HG02884 (cell line): Measurements from ENCODE around the gene POLN.

ENCODE experiments used
- ATAC-seq: cut with Tn5 transposase; IDR thresholded peaks from one replicate; pipeline ENCODE4 v1.9.1; 2021; ENCODE audit warnings: mild to moderate bottlenecking, moderate library complexity; ENCODE audit not compliant: unreplicated experiment

The POLN gene

GRCh38 chr4:2241410-2242353 is at the start of gene POLN, which contains the start of gene HAUS3:
TSS of gene POLN (minus strand) at chr4:2242121. CDS start at chr4:2229231, 12,890 bp downstream.
TSS of gene HAUS3 (minus strand) at chr4:2242121. CDS start at chr4:2240946, 1,175 bp downstream.
- peak; percentile 83 for ATAC-seq

GRCh38 chr4:2290974-2291704 is 49.2 kb upstream of the POLN start:
- no peak for ATAC-seq

GRCh38 chr4:2290488-2290887 is 48.6 kb upstream of the POLN start:
- ATAC-seq, result no peak

- ATAC-seq, result no peak
Measured at GRCh38 chr4:2289955-2290333, 48.0 kb upstream of the POLN start.

DNA sequence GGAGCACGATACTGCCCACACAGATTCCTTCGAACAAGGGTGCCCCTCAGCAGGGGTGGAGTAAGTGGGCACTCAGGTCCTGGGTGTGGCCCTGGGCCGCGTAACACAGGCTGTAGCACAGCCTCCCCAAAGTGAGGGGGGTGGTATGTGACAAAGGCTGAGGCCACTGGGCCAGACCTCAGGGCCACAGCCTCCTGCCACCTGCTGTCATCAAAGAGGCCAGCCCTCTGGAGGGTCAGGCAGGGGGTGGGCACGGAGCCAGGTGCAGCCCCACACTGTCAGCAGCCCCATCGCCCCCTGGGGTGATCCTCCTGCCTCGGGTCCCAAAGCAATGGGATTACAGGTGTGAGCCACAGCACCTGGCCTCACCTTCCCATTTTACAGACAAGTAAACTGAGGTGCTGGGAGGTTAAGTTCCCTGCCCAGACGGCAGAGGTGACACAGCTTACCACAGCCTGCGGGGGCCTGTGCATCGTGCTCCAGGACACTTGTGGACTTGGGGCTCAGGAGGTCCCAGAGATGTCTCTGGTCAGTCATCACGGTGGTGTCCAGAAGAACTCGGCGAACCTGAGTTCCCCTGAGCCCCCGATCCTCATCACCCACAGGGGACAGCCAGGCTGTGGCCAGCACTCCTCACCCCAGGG is 47.5 kb upstream of the POLN start:
- ATAC-seq, result no peak

GRCh38 chr4:2288051-2288541 is 46.2 kb upstream of the POLN start:
- ATAC-seq, result no peak

- ATAC-seq, result no peak
Measured at GRCh38 chr4:2287594-2287915, 45.6 kb upstream of the POLN start.

DNA sequence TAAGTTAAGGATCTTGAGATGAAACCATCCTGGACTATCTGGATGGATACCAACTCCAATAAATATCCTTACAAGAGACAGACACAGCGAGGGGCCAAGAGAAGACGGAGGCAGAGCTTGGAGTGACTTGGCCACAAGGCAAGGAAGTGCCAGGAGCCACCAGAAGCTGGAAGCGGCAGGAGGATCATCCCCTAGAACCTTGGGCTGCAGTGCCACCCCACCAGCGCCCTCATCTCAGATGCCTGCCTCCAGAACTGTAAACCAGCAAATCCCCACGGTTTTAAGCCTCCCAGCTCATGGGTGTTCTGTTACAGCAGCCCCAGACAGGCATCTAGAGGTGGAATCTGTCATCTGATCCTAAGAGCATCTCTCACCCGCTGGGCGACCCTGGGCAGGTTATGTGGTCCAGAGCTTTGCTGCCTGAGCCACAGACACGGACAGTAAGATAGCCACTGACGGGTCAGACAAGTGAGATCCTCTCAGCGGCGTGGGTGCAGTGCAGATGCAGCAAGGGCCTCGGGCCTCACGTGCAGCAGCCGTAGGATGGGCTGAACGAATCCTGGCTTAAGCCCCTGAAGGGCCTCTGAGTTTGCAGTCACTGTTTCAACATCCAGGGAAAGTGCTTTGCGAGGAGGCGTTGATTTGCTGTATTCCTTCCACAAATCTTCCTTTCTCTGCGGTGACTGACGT is 45.1 kb upstream of the POLN start:
- ATAC-seq, result no peak

GRCh38 chr4:2285613-2286381 is 43.9 kb upstream of the POLN start:
- no peak for ATAC-seq

- no peak for ATAC-seq
Measured at GRCh38 chr4:2284934-2285612, 43.2 kb upstream of the POLN start.

DNA sequence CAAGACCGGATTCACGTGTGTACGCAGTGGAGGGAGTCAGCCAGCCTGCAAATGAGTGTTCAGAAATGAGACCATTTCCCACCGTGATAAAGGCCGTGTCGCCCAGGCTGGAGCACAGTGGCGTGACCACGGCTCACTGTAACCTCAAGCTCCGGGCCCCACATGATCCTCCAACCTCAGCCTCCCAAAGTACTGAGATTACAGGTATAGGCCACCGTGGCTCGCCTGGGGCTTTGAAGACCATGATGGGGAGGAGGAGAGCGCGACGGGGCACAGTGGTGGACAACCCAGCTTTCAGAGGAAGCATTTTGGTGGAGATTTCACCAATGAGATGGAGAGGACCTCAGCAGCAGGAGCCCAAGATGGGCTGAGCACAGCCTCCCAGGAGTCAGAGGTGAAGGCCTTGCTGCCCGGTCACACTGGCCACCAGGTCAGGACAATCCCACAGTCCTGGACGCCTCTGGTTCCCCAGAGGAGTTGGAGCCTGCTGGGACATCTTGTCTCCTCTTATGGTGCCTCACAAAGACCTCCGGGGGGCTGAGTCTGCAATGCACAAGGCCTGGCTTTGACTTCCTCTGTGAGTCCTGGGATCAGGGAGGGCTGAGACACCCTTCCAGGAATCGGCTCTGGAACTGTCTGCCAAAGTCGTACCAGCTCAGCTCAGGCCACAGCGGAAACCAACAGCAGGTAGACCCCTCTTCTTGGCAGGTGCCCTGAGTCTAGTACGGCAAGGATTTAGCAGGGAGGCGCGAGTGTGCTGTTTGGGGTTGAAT is 42.4 kb upstream of the POLN start:
- ATAC-seq, result no peak

- no peak for ATAC-seq
Measured at GRCh38 chr4:2283199-2283711, 41.3 kb upstream of the POLN start.

- peak; percentile 55 for ATAC-seq
Measured at GRCh38 chr4:2281575-2282343, 39.8 kb upstream of the POLN start.

DNA sequence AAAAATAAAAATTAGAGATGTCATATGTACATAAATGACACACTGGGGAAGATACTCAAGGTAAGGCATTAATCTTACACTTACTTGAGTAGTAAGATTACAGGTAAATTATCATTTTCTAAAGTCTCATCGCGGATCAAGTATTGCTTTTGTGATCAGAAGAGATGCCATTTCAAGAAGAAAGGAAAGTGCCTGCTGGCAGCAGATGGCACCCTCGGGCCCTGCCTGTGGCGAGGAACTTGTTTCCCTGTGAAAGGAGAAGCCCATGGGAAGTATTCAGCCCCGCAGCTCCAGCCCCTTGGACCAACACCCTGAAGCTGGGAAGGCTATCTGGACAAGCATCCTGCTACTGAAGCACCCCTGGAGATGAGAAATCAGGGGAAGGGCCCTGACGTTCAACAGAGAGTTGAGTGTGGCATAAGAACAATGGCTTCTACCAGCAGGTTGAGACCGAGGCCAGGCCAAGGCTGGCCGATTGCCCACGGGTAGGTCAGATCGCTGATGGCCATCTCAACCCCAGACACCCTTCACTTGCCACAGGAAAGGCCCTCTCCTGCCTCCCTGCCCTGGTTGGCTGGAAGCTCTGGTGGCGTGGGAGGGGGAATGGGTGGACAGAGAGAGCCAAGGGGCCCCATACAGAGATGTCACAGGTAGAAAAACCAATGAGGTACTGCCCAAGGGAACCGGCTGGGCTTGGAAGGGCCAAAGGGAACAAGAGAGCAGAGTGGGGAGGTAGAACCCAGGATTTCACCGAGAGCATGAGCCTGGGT is 38.8 kb upstream of the POLN start:
- no peak for ATAC-seq

DNA sequence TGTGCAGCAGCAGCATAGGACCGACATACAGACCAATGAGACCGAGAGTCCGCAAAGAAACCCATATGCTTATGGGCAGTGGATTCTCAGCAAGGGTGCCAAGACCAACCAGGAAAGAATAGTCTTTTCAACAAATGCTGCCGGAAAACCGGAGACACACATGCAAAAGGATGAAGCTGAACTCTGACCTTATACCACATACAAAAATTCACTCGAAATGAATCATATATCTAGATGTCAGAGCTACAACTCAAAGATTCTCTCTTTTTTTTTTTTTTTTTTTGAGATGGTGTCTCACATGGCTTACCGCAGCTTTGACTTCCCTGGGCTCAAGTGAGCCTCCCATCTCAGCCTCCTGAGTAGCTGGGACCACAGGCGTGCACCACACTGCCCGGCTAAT is 36.0 kb upstream of the POLN start:
- no peak for ATAC-seq

- ATAC-seq, result no peak
Measured at GRCh38 chr4:2276581-2277325, 34.8 kb upstream of the POLN start.
